Smooth muscle cell (in vitro differentiated cells): ENCODE data around the gene SPTBN1. TPM values are rescaled to one million over a fixed set of nuclear protein-coding genes. Genes with fewer than 3 reads are reported as not detected.
A peak's percentile ranks its signal among the peaks of the same experiment; 100 is the strongest.

Source experiments
- DNase-seq: peaks from one replicate; lab custom pipeline; 2025; ENCODE audit not compliant: unreplicated experiment; lab: John Stamatoyannopoulos, UW
- H2AFZ ChIP-seq: fragments of 200-600 bp; sonication (generic); 2 replicates; pipeline ENCODE4 v1.6.0; 2016; ENCODE audit warnings: antibody characterized with exemption, low read depth, mild to moderate bottlenecking
- H3F3A ChIP-seq: fragments of 200-600 bp; sonication (generic); 2 replicates; pipeline ENCODE4 v1.6.0; 2017; ENCODE audit warnings: antibody characterized with exemption, low read depth
- H3K27ac ChIP-seq: fragments of 200-600 bp; sonication (generic); 2 replicates; pipeline ENCODE4 v1.5.1; 2016; ENCODE audit warnings: low read depth, mild to moderate bottlenecking
- H3K27me3 ChIP-seq: fragments of 200-600 bp; sonication (generic); 2 replicates; pipeline ENCODE4 v1.6.1; 2016; ENCODE audit warnings: low read depth, mild to moderate bottlenecking
- H3K36me3 ChIP-seq: fragments of 200-600 bp; sonication (generic); 2 replicates; pipeline ENCODE4 v1.5.1; 2016; ENCODE audit warnings: low read depth
- H3K4me1 ChIP-seq: fragments of 200-600 bp; sonication (generic); 2 replicates; pipeline ENCODE4 v1.5.1; 2016; ENCODE audit warnings: low read depth
- H3K4me2 ChIP-seq: fragments of 200-600 bp; sonication (generic); 2 replicates; pipeline ENCODE4 v1.6.0; 2016; ENCODE audit warnings: mild to moderate bottlenecking
- H3K4me3 ChIP-seq: fragments of 200-600 bp; sonication (generic); 2 replicates; pipeline ENCODE4 v1.5.1; 2016; ENCODE audit warnings: mild to moderate bottlenecking
- H3K79me2 ChIP-seq: fragments of 200-600 bp; sonication (generic); 2 replicates; pipeline ENCODE4 v1.6.0; 2016; ENCODE audit warnings: low read depth, mild to moderate bottlenecking
- H3K9ac ChIP-seq: fragments of 200-600 bp; sonication (generic); 2 replicates; pipeline ENCODE4 v1.6.0; 2016; ENCODE audit warnings: low read depth
- H3K9me3 ChIP-seq: fragments of 200-600 bp; sonication (generic); replicated peaks from 2 replicates; pipeline ENCODE4 v1.5.1; 2016; ENCODE audit warnings: low read depth
- H4K20me1 ChIP-seq: fragments of 200-600 bp; sonication (generic); 2 replicates; pipeline ENCODE4 v1.6.0; 2016; ENCODE audit warnings: low read depth
- WGBS: methylation state at CpG from one replicate; pipeline ENCODE4 v1.1.7; 2016; ENCODE audit warnings: low lambda C conversion rate; 5-methylcytosine and 5-hydroxymethylcytosine counted together
- polyA plus RNA-seq: library from polyadenylated mRNA; unstranded; fragments of >200 nt; fragmentation: Nextera tagmentation; extraction: Ambion mirVana; gene quantifications from 2 replicates; pipeline ENCODE4 v1.2.1, GENCODE V29; 2016
- total RNA-seq: library from RNA; depleted of rRNA; stranded (reverse); fragments of >200 nt; gene quantifications from 2 replicates; pipeline ENCODE4 v1.2.3, GENCODE V29; 2014
- TF ChIP-seq, protein P1 (sequence below): fragments of 200-600 bp; sonication (generic); IDR thresholded peaks from 2 replicates; pipeline ENCODE4 v1.5.1; 2017; ENCODE audit warnings: borderline replicate concordance, mild to moderate bottlenecking, antibody characterized with exemption; ENCODE audit not compliant: insufficient read depth, poor library complexity, severe bottlenecking

Gene SPTBN1
- total and polyA plus RNA-seq, 2 experiments from 2014 or later = 78.7 to 186 TPM

- Histone ChIP-seq H3K4me3 (no peak overlapping the region), H3K9me3 (no peaks in the 10 kb centered on the region), H3K9ac (no peak overlapping the region), H3K27ac (no peak overlapping the region), H3K36me3 (no peaks in the 10 kb centered on the region), H3K27me3 (no peaks in the 10 kb centered on the region), H3F3A (no peaks in the 10 kb centered on the region), H3K79me2 (peaks cover 100% of the 10 kb centered on the region), H3K4me2 (no peak overlapping the region), H2AFZ (no peak overlapping the region), H3K4me1 (no peaks in the 10 kb centered on the region), H4K20me1 (peaks cover 99% of the 10 kb centered on the region)
- 94% methylated on average over 2 of the region's 2 CpGs for WGBS
- no peak for DNase-seq
- TF ChIP-seq, protein P1, sequence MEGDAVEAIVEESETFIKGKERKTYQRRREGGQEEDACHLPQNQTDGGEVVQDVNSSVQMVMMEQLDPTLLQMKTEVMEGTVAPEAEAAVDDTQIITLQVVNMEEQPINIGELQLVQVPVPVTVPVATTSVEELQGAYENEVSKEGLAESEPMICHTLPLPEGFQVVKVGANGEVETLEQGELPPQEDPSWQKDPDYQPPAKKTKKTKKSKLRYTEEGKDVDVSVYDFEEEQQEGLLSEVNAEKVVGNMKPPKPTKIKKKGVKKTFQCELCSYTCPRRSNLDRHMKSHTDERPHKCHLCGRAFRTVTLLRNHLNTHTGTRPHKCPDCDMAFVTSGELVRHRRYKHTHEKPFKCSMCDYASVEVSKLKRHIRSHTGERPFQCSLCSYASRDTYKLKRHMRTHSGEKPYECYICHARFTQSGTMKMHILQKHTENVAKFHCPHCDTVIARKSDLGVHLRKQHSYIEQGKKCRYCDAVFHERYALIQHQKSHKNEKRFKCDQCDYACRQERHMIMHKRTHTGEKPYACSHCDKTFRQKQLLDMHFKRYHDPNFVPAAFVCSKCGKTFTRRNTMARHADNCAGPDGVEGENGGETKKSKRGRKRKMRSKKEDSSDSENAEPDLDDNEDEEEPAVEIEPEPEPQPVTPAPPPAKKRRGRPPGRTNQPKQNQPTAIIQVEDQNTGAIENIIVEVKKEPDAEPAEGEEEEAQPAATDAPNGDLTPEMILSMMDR = no peak
These were observed 43.5 kb downstream of the SPTBN1 start for GRCh38 chr2:54499661-54500060.

DNA sequence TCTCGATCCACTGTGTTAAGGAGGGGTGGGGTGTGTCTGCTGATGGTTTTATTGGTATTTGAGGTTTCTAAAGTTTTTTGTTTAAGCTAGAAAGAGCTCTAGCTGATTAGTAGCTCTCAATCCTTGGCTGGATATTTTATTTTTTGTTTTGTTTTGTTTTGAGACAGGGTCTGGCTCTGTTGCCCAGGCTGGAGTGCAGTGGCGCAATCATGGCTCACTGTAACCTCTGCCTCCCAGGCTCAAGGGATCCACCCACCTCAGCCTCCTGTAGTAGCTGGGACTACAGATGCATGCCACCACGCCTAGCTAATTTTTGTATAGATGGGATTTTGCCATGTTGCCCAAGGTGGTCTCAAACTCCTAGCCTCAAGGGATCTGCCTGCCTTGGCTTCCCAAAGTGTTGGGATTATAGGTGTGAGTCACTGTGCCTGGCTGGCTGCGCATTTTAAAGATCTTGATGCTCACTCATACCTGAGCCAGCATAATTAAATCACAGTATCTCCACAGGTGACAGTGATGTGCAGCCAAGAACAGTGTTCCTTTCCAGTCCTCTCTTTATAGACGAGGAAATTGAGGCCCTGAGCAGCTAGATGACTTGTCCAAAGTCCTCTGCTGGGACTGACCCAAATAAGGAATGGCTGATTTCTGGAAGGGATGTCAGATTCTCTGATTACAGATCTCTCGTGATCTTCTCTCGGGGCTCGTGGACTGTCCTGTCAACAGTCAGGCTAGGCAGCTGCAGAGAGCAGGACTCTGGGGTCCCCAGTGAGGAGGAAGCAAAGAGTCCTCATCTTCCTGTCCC lies 44.5 kb downstream of the SPTBN1 start:
- TF ChIP-seq, protein P1 = no peak
- no peak overlapping the region for H2AFZ ChIP-seq
- no peaks in the 10 kb centered on the region for H3K27me3 ChIP-seq
- 67% methylated on average over 8 of the region's 8 CpGs for WGBS
- no peaks in the 10 kb centered on the region for H3K36me3 ChIP-seq
- H3K4me2 ChIP-seq = no peak overlapping the region
- no peak for DNase-seq
- H3K9me3 ChIP-seq = no peaks in the 10 kb centered on the region
- H4K20me1 ChIP-seq = peaks cover 99% of the 10 kb centered on the region
- H3K4me1 ChIP-seq = no peaks in the 10 kb centered on the region
- H3K27ac ChIP-seq = no peak overlapping the region
- H3K79me2 ChIP-seq = peaks cover 100% of the 10 kb centered on the region
- H3K9ac ChIP-seq = no peak overlapping the region
- no peaks in the 10 kb centered on the region for H3F3A ChIP-seq
- H3K4me3 ChIP-seq = no peak overlapping the region

GRCh38 chr2:54502731-54503130 lies 46.6 kb downstream of the SPTBN1 start:
- H3F3A ChIP-seq = no peaks in the 10 kb centered on the region
- no peaks in the 10 kb centered on the region for H3K27me3 ChIP-seq
- no peak overlapping the region for H3K4me3 ChIP-seq
- H3K4me2 ChIP-seq = no peak overlapping the region
- peaks cover 100% of the 10 kb centered on the region for H3K79me2 ChIP-seq
- H2AFZ ChIP-seq = no peak overlapping the region
- H3K36me3 ChIP-seq = no peaks in the 10 kb centered on the region
- no peak for DNase-seq
- H3K27ac ChIP-seq = no peak overlapping the region
- H3K9me3 ChIP-seq = no peaks in the 10 kb centered on the region
- H3K9ac ChIP-seq = no peak overlapping the region
- TF ChIP-seq, protein P1 = no peak
- H4K20me1 ChIP-seq = peaks cover 95% of the 10 kb centered on the region
- no peaks in the 10 kb centered on the region for H3K4me1 ChIP-seq
- WGBS = 69% methylated on average over 2 of the region's 2 CpGs

- peaks cover 100% of the 10 kb centered on the region for H3K79me2 ChIP-seq
- H4K20me1 ChIP-seq = peaks cover 93% of the 10 kb centered on the region
- DNase-seq = no peak
- H3K4me1 ChIP-seq = no peaks in the 10 kb centered on the region
- H3K27me3 ChIP-seq = no peaks in the 10 kb centered on the region
- no peaks in the 10 kb centered on the region for H3F3A ChIP-seq
- no peaks in the 10 kb centered on the region for H3K9me3 ChIP-seq
- 66% methylated on average over 3 of the region's 3 CpGs for WGBS
- no peak overlapping the region for H3K4me3 ChIP-seq
- no peak overlapping the region for H3K9ac ChIP-seq
- H3K36me3 ChIP-seq = no peaks in the 10 kb centered on the region
- H2AFZ ChIP-seq = no peak overlapping the region
- TF ChIP-seq, protein P1 = peak; percentile 38
- no peak overlapping the region for H3K4me2 ChIP-seq
- H3K27ac ChIP-seq = no peak overlapping the region
These were observed 47.1 kb downstream of the SPTBN1 start for GRCh38 chr2:54503192-54503591.
